COLO668 (cell line): Measurements from ENCODE around the gene CEP128.
"Not testable (repeated sequence)": the region's sequence is repeated elsewhere in the genome, so short reads cannot be mapped to it uniquely, and the experiment has no call there.

ENCODE experiments used
- DNase-seq: peaks from one replicate; lab custom pipeline; 2025; ENCODE audit not compliant: unreplicated experiment; lab: John Stamatoyannopoulos, UW

The CEP128 gene

DNA sequence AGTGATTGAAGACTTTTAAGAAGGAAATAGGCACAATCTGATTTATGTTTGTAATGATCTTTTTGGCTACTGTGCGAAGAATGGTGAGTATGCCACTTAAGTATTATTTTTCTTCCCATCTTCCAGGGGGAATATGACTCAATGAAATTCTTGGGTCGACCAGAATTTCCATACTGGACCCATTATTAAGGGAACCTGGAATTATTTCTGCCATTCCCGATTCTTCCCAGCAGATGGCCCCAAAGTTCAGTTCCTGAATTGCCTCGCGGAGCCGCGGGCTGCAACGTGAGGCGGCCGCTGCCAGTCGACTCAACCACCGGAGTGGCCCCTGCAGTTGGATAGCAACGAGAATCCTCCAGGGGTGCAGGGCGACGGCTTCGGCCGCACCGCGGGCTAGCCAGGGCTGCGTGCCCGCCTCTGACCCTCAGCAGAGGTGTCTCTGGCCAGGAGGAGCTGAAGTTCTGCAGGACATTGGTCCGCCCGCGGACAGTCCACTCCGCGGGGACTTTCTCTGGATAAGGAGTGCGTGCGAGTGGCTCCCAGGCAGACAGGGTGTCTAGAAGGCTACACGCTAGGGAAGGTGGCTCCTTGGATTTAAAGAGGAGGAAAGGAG lies 13.3 kb upstream of the CEP128 start:
- peak; percentile 84 for DNase-seq

DNA sequence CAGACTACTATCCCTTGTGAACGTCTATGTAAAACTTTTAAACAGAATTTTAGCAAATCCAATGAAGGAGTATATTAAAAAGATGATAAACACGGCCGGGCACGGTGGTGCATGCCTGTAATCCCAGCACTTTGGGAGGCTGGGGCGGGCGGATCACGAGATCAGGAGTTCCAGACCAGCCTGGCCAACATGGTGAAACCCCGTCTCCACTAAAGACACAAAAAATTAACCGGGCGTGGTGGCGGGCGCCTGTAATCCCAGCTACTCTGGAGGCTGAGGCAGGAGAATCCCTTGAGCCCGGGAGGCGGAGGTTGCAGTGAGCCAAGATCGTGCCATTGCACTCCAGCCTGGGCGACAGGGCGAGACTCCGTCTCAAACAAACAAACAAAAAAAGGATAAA lies 11.7 kb upstream of the CEP128 start:
- not testable (repeated sequence) for DNase-seq

DNA sequence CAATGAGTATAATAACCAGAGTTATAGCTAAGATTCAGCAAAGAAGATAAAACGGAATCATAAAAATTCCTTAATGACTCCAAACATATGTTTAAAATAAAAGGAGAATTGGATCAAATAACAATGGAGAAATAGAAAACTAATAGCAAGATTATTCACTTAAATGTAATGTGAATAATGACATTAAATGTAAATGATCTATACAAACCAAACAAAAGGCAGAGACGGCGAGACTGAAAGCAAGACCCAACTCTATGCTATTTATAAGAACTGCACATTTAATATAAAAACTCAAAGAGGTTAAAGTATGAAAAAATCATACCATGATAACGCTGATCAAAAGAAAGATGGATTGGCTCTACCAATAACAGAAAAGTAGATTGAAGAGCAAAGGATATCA lies 10.0 kb upstream of the CEP128 start:
- DNase-seq, result no peak

DNA sequence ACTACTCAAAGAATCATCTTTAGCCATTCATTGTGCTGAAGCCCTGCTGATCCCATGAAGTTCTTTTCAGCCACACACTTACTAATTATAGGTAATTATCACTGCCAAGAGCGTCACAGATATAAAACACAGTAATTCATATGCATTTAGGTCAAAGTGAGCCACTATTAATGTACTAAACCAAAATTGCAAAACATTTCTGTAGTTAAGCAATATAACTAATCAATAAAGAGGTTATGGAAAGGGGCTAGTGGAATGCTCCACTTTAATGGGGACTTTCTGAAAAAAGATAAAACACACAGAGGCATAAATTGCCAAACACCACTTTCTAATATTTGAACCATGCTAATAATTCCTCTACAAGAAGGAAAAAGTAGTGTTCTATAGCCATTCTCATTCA lies 6.8 kb upstream of the CEP128 start:
- DNase-seq, result no peak

DNA sequence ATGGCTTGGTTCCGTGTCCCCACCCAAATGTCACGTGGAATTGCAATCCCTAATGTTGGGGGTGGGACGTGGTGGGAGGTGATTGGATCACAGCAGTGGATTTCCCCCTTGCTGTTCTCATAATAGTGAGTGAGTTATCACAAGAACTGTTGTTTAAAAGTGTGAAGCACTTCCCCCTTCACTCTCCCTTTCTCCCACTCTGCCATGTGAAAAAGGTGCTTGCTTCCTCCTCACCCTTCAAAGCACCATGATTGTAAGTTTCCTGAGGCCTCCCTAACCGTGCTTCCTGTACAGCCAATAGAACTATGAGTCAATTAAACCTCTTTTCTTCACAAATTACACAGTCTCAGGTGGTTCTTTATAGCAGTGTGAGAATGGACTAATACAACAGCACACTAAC lies 5.3 kb upstream of the CEP128 start:
- DNase-seq, result no peak

DNA sequence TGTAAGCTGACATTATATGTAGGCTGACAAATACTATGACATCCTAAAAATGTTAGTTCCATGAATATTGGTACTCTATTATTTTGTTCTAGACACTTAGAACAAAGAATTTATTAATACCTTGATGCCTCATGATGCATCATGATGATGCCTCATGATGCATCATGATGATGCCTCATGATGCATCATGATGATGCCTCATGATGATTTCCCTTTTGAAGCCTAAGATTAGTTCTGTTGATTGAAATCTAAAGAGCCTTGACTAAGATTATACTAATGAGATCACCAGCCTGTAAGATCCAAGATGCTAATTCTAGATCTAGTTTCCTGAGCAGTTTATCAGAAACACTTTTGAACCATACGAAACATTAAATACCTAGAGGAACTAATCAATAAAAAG lies 4.6 kb upstream of the CEP128 start:
- no peak for DNase-seq

DNA sequence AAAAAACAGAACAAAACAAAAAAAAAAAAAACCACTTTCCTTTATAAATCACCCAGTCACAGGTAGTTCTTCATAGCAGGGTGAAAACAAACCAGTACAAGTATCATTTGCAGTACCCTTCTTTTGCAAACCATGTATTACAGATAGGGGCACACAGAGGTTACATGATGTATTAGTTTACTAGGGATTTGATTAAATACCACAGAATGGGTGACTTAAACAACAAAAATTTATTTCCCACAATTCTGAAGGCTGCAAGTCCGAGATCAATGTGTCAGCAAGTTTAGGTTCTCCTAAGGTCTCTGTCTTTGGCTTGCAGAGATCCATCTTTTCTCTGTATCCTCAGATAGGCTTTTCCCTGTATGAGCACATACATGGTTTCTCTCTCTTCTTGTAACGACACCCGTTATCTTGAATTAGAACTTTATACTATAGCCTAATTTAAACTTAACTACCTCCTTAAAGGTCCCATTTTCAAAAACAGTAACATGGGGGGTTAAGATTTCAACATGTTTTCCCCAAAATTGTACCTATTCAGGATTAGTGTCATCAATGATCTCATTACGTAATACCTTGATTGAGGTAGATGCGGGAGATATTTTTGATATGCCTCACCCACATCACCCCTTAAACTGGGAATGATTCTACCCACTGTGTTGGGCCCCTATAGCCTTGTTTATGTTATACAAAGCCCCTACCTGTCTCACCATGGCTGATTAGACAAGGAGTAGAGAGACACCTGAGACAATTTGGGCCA lies 3.5 kb upstream of the CEP128 start:
- DNase-seq, result no peak

DNA sequence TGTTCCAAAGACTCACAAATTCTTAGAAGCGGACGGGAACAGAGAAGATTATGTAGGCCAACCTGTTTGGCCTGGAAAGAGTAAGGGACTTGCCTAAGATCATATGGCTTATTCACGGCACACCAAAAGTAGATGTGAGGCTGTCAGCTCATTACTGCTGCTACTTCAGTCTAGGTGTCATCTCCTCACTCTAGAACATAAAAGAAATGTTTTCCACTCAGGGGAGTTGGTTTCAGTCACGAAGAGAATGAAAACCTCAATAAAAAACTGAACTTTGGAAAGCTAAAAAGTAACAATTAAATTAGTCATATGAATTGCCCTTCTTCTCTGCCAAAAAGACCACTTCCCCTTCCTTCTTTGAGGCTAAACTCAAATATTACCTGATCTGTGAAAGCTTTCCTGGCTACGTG lies 658 bp upstream of the CEP128 start:
- no peak for DNase-seq

DNA sequence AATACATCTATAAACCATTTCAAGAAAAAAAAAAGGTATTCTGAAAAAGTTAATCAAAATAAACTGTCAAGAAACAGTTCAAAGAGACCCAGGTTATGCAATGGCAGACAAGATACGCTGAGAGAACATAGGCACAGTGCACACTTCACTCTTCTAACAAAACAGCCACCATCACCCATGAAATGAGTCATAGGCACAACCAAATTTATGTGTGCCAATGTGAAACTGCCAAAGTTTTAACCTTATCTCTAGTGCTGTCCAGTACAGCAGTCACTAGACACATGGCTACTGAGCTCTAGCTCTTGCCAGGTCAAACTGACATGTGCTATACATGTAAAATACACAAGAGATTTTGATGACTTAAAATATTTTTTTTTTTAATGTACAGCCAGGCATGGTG lies 1.4 kb downstream of the CEP128 start:
- no peak for DNase-seq

DNA sequence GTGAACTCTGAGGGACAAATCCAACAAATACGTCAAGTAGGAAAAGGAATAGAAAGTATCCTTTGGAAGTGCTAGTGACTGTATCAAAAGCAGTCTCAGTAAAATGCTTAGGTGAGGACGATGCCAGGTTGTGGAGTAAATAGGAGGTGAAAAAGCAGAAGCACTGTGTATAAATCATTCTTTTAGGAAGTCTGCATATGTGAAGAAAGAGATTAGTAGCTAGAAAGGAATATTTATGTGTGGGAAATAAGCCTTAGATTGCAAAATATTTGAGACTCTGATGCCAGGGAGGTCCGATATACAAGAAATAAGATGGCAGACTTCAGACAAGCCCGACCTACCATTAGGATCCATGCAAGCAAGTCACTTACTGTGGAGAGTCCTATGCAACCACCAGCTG lies 7.9 kb downstream of the CEP128 start:
- no peak for DNase-seq

DNA sequence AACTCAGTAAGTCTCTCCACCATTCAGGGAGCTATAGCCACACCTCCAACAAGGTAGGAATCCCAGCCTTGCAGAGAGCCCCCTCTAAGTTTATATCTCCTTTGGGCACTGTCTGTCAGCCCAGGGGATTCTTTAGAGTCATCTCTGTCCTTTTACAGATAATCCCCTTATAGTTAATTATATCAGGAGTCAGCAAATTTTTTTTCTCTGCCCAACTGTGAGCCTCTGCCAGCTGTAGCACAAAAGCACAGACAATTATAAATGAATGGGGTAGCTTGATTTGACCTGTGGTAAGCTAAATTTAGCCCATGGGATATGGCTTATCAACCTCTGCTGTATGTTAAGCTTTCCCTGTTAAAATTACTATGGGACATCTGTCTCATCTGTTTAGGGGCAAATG lies 8.3 kb downstream of the CEP128 start:
- DNase-seq, result no peak

DNA sequence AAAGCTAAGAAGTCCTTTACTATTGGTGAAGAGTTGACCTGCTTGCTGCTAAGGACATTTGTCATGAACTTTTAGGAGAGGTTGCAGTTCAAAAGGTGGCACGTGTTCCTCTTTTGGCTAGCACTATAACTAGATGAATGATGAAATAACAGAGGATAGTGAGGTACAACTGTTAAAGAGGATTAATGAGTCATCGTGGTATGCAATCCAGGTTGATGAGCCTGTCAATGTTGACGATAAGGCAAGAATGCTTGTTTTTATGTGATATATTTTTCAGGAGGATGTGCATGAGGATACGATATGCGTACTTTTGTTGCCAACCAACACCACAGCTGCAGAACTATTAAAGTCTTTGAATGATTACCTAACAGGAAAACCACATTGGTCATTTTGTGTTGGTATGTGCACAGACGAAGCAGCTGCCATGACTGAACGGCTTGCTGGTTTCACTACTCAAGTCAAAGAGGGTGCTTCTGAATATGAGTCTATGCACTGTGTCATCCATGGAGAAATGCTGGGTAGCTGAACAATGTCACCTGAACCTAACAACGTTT lies 10.6 kb downstream of the CEP128 start:
- DNase-seq, result no peak

DNA sequence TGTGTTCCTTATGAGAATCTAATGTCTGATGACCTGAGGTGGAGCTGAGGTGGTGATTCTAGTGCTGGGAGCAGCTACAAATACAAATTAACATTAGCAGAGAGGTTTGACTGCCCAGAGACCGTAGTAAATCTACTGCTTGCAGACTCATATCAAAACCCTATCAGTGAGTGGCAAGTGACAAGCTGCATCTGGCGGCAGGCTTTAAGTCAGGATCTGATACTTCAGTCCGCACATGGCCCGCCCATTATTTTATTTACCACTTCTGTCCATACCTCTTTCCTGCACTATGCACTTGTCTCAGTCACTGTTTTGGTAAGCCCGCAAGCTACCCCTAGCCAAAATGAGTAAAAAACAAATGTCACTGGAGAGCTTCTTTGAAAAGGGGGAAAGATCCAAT lies 11.4 kb downstream of the CEP128 start:
- DNase-seq, result no peak

DNA sequence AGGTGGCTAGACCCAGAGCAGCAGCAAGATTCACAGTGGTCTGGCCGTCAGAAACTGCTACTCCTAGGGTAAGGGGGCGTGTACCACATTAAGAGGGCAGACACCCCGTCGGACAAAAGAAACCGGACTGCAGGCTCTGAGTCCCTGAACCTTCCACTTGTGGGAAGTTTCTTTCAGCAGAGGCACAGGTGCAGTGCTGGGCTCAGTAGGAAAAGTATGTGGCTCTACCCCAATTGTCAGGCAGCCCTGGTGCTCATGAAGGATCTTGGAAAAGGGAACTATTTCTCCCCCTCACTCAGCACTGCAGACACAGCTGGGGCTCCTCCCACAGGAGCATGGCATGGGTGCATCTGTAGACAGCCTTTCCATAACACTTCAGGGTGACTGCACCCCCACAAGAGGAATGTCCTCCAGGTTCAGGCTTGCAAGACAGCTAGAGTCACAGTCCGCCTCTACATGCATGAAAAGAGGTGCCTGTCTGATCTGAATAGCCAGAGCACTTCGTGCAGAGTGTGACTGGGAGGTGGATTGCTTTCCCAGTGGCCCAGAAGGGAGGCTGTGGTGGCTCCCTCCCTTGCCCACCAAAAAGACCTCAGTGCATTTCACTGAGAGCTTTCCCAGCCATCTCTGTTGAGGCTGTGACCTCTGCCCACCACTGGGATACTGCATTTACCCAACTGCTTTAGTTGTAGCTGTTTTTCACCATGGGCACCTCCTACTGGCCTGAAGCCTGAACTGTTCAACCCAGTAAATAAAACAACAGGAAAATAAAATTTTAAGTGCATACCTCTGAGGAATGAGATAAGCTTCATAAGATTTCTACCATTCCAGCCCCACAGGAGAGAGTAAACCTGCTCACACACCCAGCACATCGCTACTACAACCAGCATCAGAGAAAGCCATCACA lies 14.2 kb downstream of the CEP128 start:
- no peak for DNase-seq

DNA sequence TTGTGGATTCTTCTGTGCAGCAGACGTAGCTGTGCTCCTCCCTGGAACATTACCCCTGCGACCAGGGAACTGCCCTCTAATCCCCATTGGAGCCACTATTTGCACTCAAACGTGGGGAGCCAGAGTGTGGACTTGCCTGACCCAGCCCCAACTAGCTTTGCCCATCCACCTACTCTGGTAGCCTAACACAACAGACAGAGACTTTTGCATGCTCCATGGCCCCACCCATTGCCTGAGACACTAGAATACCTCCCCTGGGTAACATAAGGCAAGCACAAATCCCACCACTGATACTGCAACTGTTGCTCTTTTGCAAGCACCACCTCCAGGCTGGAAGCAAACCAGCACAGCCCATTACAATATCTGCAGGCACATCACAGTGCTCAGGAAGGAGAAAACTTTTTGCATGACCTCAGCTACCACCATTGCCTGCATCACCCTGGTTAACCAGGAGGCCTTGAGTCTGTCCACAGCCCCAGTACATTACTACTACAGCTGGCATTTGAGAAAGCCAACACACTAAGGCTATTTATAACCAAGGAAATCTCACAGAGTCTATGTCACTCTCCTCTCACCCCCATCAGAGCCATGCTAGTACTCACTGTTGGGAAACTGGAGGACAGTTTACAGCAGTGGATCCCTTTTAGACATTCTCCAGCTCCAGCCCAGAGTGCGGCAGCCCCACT lies 15.0 kb downstream of the CEP128 start:
- DNase-seq, result no peak

DNA sequence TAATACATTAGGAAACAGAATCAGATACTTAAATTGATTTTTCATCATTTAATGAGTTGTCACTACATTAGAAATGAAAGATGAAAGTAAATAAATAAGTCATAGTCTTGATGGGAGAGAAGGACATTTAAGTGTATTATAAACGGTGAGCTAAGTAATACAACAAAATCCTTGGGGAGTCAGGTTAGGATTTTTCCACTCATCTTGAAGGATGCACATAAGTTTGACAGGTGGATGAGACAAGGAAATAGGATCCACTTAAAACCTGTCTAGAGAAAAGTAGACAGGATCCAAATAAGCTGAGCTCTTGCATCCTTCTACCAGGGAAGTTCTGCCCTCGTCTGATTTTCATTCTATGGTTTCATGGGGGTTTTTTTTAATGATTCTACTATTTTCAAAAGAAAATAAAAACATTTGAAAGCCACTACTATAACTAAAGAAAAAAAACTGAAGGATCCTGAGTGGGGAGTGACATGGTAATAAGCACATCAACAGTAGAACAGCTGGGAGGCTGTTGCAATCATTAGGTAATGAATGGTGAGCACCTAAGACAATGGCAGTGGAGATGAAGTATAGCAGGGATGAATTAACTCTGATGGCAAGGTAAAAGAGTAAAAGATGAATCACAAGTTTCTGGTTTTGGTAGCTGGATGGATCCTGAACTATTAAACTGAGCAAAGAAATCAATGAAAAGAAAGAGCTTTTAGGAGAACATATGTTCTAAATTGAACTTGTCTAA lies 17.0 kb downstream of the CEP128 start:
- DNase-seq, result no peak

DNA sequence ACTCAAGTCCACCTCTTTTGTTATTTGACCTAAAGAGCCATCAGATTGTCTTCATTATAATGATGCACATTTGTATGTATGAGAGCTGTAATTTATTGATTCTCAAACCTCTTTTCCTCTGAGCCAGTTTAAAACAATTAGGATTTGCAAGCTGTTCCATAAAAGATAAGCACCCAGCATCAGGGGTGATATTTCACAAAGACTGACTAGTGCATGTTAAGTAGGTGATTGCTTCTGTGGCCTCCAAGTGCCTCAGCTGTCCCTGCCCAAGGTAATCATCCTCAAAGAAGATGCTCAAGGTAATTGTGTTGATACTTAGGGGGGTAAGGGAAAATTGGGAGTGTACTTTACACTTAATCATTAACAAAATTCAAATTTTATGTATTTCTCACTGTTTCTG lies 18.2 kb downstream of the CEP128 start:
- no peak for DNase-seq

DNA sequence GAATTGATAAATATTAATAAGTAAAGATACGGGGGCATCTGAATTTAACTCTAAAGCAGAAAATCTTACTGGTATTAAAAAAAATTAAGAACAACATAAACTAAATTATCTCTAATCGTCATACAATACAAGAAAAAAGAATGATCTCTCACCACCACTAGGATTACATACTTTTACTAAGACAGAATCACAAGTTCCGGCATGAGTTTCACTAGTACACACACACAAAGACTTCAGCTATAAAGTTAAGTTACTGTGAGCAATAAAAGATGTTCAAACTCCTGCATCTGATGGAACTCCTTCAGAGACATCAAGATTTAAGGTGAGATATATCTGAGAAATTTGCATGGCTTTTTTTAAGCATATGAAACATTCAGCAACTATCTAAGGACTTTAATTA lies 21.9 kb downstream of the CEP128 start:
- DNase-seq, result no peak

DNA sequence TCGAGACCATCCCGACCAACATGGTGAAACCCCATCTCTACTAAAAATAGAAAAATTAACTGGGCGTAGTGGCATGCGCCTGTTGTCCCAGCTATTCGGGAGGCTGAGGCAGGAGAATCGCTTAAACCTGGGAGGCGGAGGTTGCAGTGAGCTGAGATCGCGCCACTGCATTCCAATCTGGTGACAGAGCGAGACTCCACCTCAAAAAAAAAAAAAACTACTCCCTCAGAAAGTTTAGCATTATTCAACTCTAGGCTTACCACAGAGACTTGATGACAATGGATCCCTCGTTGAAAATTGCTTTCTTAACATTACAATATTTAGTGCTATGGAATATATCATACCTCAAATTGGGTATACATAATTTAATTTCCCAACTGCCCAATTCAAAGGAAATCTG lies 29.5 kb downstream of the CEP128 start:
- DNase-seq, result not testable (repeated sequence)

DNA sequence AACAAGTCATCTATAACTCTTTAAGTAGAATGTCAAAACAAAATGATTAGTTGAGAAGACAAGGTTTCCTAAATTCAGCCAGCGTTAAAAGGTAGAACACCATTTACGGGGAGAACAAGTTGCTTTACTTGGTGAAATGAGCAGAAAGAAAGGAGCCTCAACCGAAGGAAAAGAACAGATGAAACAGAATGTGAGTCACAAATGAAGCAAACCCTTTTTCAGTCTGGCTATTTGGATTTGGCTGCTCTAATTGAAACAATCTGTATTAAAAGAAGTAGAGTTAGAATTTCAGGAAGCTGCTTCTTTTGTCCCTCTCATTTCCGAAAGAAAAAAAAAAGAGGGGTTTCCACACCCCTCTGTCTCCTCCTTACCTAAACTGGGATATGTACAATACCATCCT lies 34.6 kb downstream of the CEP128 start:
- DNase-seq, result no peak
